Measurements from ENCODE around the gene DNAAF8. TPM values are rescaled to one million over a fixed set of nuclear protein-coding genes. Genes with fewer than 3 reads are reported as not detected.

The DNAAF8 gene
- total and polyA plus RNA-seq, 8 donors: 0.23 to 1.0 (median 0.58) TPM

- peak within 1 kb of the TSS; percentile 31 to 58 (median 42) for H3K4me3 ChIP-seq
- H3K36me3 ChIP-seq: peaks cover 0 to 5% (median 0%) of the 10 kb centered on the region in 3 donors
- 19% methylated on average over 14 of the region's 14 CpGs for WGBS, 2 donors
- intact Hi-C loops (cut with DNase I): no loop called here
- H3K4me1 ChIP-seq: peaks cover 0 to 7% (median 3%) of the 10 kb centered on the region in 3 donors
- ATAC-seq (peak; percentile 84 to 95 (median 92)), DNase-seq (peak; percentile 79 to 93 (median 82)), FAIRE-seq (no peak)
- H3K27me3 ChIP-seq: no peaks in the 10 kb centered on the region
- H3K9me3 ChIP-seq: no peaks in the 10 kb centered on the region
- no peak for TF ChIP-seq CTCF (IDR thresholded peaks at IDR 0.05)
- H3K27ac ChIP-seq: peak within 1 kb of the TSS; percentile 53 to 71 (median 61)
Measured at GRCh38 chr16:4795181-4795827, 61.0 kb downstream of the DNAAF8 start, which contains the start of gene SMIM22. SMIM22 (plus strand) TSS chr16:4795369; CDS start chr16:4795735, 366 bp downstream.

GRCh38 chr16:4795828-4796572 is 61.7 kb downstream of the DNAAF8 start:
- FAIRE-seq (no peak), DNase-seq (peak in 1 of 6 donors; percentile 83), ATAC-seq (peak; percentile 4 to 27 (median 5))
- Histone ChIP-seq H3K27me3 (no peaks in the 10 kb centered on the region), H3K4me3 (peak overlapping the region; percentile 31 to 58 (median 42)), H3K9me3 (no peaks in the 10 kb centered on the region), H3K4me1 (peaks cover 3 to 14% (median 10%) of the 10 kb centered on the region in 3 donors), H3K36me3 (peaks cover 0 to 5% (median 0%) of the 10 kb centered on the region in 3 donors), H3K27ac (peak overlapping the region in 3 of 4 donors; percentile 60 to 71 (median 62))
- intact Hi-C loops (cut with DNase I): no loop called here
- no peak for TF ChIP-seq CTCF (IDR thresholded peaks at IDR 0.05)
- WGBS, 2 donors: 70 to 72% methylated on average over 30 of the region's 30 CpGs

- Histone ChIP-seq H3K27me3 (no peaks in the 10 kb centered on the region), H3K27ac (no peak overlapping the region), H3K9me3 (no peaks in the 10 kb centered on the region), H3K4me3 (no peak overlapping the region), H3K36me3 (peaks cover 0 to 5% (median 0%) of the 10 kb centered on the region in 3 donors), H3K4me1 (peaks cover 10 to 21% (median 17%) of the 10 kb centered on the region in 3 donors)
- DNase-seq (peak in 1 of 6 donors; percentile 74), ATAC-seq (no peak), FAIRE-seq (no peak)
- WGBS, 2 donors: 84% methylated on average over 20 to 21 of the region's 21 CpGs
- intact Hi-C loops (cut with DNase I): no loop called here
- no peak for TF ChIP-seq CTCF (IDR thresholded peaks at IDR 0.05)
Measured at GRCh38 chr16:4796982-4797804, 62.9 kb downstream of the DNAAF8 start.

- H3K4me1 ChIP-seq: peaks cover 10 to 21% (median 17%) of the 10 kb centered on the region in 3 donors
- intact Hi-C loops (cut with DNase I): no loop called here
- H3K4me3 ChIP-seq: no peak overlapping the region
- FAIRE-seq (no peak), ATAC-seq (no peak), DNase-seq (no peak)
- H3K36me3 ChIP-seq: peaks cover 0 to 5% (median 0%) of the 10 kb centered on the region in 3 donors
- TF ChIP-seq CTCF (IDR thresholded peaks at IDR 0.05): no peak
- H3K9me3 ChIP-seq: no peaks in the 10 kb centered on the region
- H3K27ac ChIP-seq: no peak overlapping the region
- WGBS, 2 donors: 89 to 93% methylated on average over 22 of the region's 22 CpGs
- no peaks in the 10 kb centered on the region for H3K27me3 ChIP-seq
Measured at GRCh38 chr16:4797805-4798252, 63.5 kb downstream of the DNAAF8 start.

Data from pancreas (tissue), 10 donors.